GM21723 (cell line): Measurements from ENCODE around the gene TMEM178A.

Experiments
- ATAC-seq: cut with Tn5 transposase; IDR thresholded peaks from one replicate; pipeline ENCODE4 v1.9.1; 2021; ENCODE audit warnings: mild to moderate bottlenecking, moderate library complexity; ENCODE audit not compliant: unreplicated experiment

The TMEM178A gene

GRCh38 chr2:39673018-39673417 lies 7.3 kb downstream of the TMEM178A start:
- no peak for ATAC-seq

- no peak for ATAC-seq
These were observed 10.6 kb downstream of the TMEM178A start for GRCh38 chr2:39676342-39676741.

GRCh38 chr2:39678170-39678569 lies 12.5 kb downstream of the TMEM178A start:
- ATAC-seq: no peak

GRCh38 chr2:39679805-39680204 lies 14.1 kb downstream of the TMEM178A start:
- no peak for ATAC-seq

- no peak for ATAC-seq
These were observed 16.5 kb downstream of the TMEM178A start for GRCh38 chr2:39682066-39682692.

- no peak for ATAC-seq
These were observed 17.4 kb downstream of the TMEM178A start for GRCh38 chr2:39683022-39683699.

- ATAC-seq: no peak
These were observed 18.7 kb downstream of the TMEM178A start for GRCh38 chr2:39684464-39684863.

GRCh38 chr2:39685126-39685525 lies 19.4 kb downstream of the TMEM178A start:
- no peak for ATAC-seq

GRCh38 chr2:39686456-39686855 lies 20.7 kb downstream of the TMEM178A start:
- no peak for ATAC-seq

GRCh38 chr2:39688181-39688580 lies 22.5 kb downstream of the TMEM178A start:
- ATAC-seq: no peak

GRCh38 chr2:39689272-39689841 lies 23.6 kb downstream of the TMEM178A start:
- ATAC-seq: no peak

GRCh38 chr2:39689876-39690275 lies 24.2 kb downstream of the TMEM178A start:
- ATAC-seq: no peak

GRCh38 chr2:39693245-39693644 lies 27.5 kb downstream of the TMEM178A start:
- no peak for ATAC-seq

- no peak for ATAC-seq
These were observed 30.4 kb downstream of the TMEM178A start for GRCh38 chr2:39696101-39696553.

- ATAC-seq: no peak
These were observed 31.1 kb downstream of the TMEM178A start for GRCh38 chr2:39696838-39697237.

GRCh38 chr2:39697454-39697853 lies 31.7 kb downstream of the TMEM178A start:
- no peak for ATAC-seq

GRCh38 chr2:39701137-39701536 lies 35.4 kb downstream of the TMEM178A start:
- ATAC-seq: no peak

GRCh38 chr2:39703181-39703872 lies 37.6 kb downstream of the TMEM178A start:
- ATAC-seq: no peak

- ATAC-seq: no peak
These were observed 38.8 kb downstream of the TMEM178A start for GRCh38 chr2:39704540-39704939.

GRCh38 chr2:39705638-39706037 lies 39.9 kb downstream of the TMEM178A start:
- no peak for ATAC-seq

- no peak for ATAC-seq
These were observed 40.6 kb downstream of the TMEM178A start for GRCh38 chr2:39706312-39706711.

GRCh38 chr2:39706945-39707344 lies 41.2 kb downstream of the TMEM178A start:
- ATAC-seq: no peak
